GM12801 (cell line): ENCODE measurements around the gene VEGFA.

Source experiments
- CTCF ChIP-seq: IDR thresholded peaks from one replicate; pipeline ENCODE4 v1.5.1; 2011; ENCODE audit warnings: control low read depth; ENCODE audit not compliant: insufficient read length; ENCODE audit errors: extremely low read depth

Gene VEGFA

GRCh38 chr6:43766964-43767461, 3.0 kb upstream of the VEGFA start:
- no peak for TF ChIP-seq CTCF

- TF ChIP-seq CTCF = no peak
These were observed 2.2 kb upstream of the VEGFA start for GRCh38 chr6:43767553-43768505.

- no peak for TF ChIP-seq CTCF
These were observed 1.5 kb upstream of the VEGFA start for GRCh38 chr6:43768506-43768860.

- no peak for TF ChIP-seq CTCF
These were observed 957 bp upstream of the VEGFA start for GRCh38 chr6:43768983-43769525.

GRCh38 chr6:43770372-43771209, 580 bp downstream of the VEGFA start:
- no peak for TF ChIP-seq CTCF

- no peak for TF ChIP-seq CTCF
These were observed 1.3 kb downstream of the VEGFA start for GRCh38 chr6:43771210-43771857.
